GM21717 (cell line): ENCODE measurements around the gene QPCTL.
A peak's percentile ranks its signal among the peaks of the same experiment; 100 is the strongest.
"Not testable (repeated sequence)": the region's sequence is repeated elsewhere in the genome, so short reads cannot be mapped to it uniquely, and the experiment has no call there.

Experiments
- ATAC-seq: cut with Tn5 transposase; IDR thresholded peaks from one replicate; pipeline ENCODE4 v1.9.1; 2021; ENCODE audit warnings: mild to moderate bottlenecking, moderate library complexity; ENCODE audit not compliant: unreplicated experiment

The QPCTL gene

DNA sequence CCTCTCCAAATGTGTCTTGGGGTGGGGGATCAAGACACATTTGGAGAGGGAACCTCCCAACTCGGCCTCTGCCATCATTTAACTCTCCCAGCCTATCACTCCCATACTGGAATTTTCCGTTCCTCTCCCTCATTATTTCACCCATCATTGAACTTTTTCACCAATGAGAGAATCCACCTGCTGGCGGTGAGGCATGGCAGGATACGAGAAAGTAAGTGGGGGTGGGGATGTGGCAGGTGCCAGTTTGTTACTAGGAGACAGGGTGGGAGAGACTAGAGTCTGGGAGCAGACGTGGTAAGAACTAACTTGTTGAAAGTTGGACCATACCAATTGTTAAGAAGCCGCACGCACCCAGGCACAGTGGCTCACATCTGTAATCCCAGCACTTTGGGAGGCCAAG is 17.5 kb upstream of the QPCTL start:
- ATAC-seq = no peak

DNA sequence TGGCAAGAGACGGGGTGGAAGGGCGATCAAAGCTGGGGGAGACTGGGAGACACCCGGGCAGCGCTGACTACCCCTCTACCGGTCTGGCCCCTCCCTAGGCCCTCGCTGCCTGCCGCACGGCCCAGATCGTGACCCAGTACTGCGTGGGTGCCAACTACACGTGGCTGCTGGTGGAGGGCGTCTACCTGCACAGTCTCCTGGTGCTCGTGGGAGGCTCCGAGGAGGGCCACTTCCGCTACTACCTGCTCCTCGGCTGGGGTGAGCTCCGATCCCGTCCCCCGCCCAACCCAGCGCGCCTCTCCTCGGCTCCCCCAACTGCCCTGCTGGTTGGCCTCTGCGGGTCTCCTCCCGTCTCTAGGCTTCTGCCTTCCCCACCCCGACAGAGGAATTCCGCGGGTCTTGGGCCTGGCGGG is 15.6 kb upstream of the QPCTL start:
- no peak for ATAC-seq

DNA sequence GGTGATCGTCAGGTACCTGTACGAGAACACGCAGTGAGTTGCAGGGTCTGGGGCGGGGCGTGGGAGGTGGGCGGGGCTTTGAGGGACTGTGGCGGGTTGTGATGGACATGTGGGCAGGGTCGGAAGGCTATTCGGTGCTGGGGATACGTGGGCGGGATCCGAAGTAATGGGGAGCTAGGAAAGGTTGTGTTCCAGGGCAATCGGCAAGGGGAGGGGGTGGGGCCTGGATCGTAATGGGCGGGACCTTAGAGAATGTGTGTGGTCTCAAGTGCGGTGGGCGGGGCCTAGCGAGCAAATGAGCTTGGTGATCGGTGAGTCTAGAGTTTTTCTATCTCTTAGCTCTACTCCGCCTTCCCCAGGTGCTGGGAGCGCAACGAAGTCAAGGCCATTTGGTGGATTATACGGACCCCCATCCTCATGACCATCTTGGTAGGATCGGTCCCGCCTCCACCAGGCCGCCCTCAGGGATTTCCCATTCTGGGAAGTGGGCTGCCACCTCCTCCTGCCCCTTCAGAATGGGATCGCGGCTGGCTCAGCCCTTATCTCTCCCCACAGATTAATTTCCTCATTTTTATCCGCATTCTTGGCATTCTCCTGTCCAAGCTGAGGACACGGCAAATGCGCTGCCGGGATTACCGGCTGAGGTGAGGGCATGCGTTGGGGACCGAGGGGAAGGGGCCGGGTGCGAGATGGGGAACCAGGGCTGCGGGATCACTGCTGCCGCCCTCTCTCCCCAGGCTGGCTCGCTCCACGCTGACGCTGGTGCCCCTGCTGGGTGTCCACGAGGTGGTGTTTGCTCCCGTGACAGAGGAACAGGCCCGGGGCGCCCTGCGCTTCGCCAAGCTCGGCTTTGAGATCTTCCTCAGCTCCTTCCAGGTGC is 14.9 kb upstream of the QPCTL start:
- ATAC-seq = no peak

DNA sequence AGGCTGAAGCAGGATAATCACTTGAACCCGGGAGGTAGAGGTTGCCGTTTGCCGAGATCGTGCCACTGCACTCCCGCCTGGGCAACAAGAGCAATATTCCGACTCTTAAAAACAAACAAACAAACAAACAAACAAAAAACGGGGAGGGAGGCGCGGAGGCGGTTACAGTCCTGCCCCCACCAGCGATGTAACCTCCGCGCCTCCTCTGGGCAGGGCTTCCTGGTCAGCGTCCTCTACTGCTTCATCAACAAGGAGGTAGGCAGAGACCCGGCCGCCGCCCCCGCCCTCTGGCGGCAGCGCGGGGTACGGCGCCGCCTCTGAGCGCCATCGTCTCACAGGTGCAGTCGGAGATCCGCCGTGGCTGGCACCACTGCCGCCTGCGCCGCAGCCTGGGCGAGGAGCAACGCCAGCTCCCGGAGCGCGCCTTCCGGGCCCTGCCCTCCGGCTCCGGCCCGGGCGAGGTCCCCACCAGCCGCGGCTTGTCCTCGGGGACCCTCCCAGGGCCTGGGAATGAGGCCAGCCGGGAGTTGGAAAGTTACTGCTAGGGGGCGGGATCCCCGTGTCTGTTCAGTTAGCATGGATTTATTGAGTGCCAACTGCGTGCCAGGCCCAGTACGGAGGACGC is 11.0 kb upstream of the QPCTL start:
- peak; percentile 58 for ATAC-seq

DNA sequence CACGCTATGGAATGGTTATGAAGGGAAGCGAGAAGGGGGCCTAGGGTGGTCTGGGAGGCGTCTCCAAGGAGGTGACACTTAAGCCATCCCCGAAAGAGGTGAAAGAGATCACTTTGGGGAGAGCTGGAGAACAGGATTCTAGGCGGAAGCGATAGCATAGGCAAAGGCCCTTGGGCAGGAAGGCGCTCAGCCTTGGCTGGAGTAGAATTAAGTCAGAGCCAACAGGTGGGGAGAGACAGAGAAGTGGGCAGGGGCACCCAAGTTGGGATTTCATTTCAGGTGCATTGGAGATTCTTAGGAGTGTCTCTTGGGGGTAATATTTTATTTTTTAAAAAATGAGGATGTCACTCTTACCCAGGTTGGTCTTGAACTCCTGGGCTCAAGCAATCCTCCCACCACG is 10.3 kb upstream of the QPCTL start:
- ATAC-seq = no peak

DNA sequence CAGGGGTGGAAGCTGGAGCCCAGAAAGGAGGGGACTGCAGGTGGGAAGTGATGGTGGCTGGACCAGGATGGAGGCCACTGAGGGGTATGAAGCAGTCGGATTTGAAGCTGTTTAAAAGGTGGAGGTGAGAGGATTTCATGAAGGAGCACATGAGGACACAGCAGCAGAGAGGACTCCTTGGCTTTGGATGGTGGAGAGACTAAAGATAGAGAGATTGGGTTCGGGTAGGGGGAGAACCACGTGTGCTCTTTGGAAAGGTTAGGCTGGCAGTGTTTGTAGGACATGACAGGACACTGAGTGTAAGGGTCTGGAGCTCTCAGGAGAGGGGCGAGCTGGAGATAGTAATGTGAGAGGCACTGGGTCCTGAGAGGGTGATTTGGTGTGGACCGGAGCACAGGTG is 9.6 kb upstream of the QPCTL start:
- no peak for ATAC-seq

DNA sequence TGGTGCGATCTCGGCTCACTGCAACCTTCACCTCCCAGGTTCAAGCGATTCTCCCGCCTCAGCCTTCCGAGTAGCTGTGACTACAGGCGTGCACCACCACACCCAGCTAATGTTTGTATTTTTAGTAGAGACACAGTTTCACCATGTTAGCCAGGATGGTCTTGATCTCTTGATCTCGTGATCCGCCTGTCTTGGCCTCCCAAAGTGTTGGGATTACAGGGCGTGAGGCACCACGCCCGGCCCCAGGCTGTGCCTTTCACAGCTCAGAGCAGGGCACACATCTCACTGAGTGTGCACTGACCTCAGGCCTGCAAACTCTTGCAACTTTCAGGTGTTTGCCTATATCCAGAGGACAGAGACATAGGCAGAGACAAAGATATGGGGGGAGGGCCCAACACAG is 7.4 kb upstream of the QPCTL start:
- not testable (repeated sequence) for ATAC-seq

DNA sequence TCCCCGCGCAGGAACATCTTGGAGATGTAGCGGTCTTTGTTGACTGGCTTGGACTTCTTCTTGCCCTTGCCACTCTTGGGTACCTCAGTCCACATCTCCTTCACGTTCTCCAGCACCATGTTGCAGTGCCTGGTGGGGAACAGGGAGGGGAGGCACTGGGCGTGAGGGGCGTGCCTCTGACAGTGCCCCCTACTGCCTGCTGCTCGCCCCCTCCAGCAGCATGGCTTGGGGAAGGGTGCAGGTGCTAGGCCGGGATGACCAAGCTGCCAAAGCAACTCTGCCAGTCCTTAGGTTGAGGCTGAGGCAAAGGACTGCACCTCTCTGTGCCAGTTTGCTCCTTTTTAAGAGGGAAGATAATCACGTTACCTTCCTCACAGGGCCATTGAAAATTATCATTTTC is 4.9 kb upstream of the QPCTL start:
- no peak for ATAC-seq

DNA sequence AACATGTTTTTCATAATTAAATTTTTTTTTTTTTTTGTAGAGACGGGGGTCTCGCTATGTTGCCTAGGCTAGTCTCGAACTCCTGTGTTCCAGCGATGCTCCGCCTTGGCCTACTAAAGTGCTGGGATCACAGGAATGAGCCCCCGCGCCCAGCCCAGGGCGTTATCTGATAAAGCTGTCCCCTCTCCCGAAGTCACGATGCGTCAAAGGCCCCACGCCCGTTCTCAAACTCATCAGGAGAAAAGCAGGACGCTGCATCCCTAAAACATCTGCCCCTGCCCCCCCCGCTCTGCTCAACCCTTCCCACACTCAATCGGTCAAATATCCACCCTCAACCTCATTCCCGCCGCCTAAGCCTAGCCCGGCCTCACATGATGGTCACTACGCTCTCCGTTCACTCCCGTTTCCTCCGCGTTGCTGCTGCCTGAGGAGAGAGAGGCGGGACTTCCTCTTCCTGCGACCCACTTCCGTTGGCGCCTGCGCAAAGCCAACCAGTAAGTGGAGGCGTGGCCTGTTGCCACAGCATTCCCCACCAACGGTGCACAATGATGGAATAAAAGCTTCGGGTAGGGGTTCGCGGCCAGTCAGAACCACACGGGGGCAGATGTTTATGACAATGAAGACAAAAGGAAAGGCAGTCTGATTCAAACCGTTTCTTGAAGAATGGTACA is 815 bp upstream of the QPCTL start, which contains the start of gene SNRPD2:
TSS of gene SNRPD2 (minus strand) at position 438 of the 671 bp plus-strand sequence. CDS start at position 373, 65 bp downstream.
- peak; percentile 43 for ATAC-seq

DNA sequence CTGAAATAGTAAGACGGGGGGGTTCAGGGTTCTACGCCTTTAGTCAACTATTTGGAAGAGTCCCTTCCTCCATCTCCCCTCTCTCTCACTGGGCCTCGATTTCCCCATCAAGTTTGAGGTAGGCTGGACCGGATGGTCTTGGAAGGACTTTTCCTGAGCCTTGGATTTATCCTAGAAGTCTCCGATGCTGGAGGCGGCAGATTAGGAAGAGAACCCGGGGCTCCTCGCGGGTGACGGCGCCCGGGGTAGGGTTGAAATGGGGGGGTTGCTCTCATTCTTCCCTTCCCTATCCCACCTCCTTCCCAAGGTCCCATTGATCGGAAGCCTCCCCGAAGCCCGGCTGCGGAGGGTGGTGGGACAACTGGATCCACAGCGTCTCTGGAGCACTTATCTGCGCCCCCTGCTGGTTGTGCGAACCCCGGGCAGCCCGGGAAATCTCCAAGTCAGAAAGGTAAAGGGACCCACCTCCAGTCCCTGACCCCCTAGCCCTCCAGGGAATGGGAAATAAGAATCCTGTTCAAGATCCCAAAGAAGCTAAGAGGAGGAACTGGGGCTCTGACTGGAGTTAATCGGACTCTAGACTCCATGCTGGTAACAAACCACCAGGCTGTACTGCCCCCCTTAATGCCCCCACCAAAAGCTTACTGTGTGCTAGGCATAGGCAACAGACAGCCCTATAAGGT is 781 bp downstream of the QPCTL start:
- no peak for ATAC-seq

DNA sequence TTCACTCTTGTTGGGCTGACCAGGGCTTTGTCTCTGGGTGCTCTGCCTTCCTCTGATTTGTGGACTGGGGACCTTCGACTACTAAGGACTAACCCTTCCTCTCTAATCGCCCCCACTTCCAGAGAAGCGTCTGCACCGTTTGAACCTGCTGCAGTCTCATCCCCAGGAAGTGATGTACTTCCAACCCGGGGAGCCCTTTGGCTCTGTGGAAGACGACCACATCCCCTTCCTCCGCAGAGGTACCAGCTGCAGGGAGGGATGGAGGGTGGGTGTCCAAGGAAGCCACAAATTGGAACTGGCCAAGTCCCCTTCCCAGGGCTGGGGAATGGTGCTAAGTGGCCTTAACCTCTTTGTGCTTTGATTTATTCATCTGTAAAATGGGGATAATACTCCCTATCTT is 9.2 kb downstream of the QPCTL start:
- no peak for ATAC-seq

DNA sequence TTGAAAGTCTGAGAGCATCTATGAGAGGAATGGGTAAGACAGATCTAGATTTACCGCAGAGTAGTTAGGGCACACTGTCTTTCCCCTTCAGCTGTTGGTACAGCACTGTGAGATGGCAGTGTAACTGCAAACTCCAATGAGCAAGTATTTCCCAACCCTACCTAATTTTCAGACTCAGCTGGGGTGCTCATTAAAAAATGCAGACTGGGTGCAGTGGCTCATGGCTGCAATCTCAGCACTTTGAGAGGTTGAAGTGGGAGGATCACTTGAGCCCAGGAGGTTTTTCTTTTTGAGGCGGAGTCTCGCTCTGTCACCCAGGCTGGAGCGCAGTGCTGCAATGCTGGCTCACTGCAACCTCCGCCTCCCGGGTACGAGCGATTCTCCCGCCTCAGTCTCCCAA is 12.6 kb downstream of the QPCTL start:
- ATAC-seq = no peak

DNA sequence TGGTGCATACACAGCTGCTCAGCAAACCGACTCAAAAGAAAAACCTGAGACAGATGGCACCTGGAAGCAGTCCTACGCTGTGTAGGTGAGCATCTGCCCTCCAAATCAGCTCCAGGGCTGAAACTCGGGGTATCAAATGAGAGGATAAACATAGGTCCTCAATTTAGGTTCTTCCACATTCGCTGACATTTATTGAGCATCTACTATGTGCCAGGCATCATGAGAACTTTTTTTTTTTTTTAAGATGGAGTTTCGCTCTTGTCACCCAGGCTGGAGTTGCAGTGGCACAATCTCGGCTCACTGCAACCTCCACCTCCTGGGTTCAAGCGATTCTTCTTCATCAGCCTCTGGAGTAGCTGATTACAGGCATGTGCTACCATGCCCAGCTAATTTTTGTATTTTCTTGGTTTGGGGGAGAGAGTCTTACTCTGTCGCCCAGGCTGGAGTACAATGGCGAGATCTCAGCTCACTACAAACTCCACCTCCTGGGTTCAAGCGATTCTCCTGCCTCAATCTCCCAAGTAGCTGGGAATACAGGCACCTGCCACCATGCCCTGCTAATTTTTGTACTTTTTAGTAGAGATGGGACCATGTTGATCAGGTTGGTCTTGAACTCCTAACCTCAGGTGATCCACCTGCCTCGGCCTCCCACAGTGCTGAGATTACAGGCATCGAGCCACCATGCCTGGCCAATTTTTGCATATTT is 13.4 kb downstream of the QPCTL start:
- ATAC-seq = no peak

DNA sequence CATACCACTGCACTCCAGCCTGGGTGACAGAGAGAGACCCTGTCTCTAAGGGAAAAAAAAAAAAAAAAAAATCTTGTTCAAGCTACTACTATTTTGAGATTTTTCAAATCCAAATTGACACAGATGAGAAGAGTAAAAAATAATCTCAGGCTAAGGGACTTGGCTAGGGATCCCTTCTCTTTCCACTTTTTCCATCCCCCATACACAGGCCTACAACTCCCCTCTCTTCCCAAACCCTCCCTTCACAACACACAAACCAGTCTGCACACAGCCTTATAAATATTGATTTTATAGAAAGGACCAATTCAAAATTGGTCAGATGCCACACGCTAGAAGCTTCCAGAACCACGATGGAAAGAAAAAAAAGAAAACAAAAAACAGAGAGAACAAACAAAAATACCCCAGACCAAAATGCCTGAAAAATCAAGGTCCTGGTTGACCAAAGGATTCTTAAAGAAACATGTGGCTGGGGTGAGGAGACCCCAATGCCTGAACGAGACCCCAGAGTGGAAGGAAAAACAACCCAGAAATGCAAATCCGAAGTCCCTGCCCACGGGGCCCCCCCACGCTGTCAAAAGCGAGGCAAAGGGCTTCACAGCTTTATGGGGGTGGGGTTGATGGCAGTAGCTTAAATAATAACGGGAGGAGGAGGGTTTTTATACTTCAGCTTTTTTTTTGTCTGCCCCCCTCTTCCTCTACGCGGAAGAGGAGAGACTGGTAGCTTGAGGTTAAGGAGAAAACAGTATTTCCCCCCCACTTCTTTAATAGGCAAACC is 18.1 kb downstream of the QPCTL start:
- no peak for ATAC-seq

DNA sequence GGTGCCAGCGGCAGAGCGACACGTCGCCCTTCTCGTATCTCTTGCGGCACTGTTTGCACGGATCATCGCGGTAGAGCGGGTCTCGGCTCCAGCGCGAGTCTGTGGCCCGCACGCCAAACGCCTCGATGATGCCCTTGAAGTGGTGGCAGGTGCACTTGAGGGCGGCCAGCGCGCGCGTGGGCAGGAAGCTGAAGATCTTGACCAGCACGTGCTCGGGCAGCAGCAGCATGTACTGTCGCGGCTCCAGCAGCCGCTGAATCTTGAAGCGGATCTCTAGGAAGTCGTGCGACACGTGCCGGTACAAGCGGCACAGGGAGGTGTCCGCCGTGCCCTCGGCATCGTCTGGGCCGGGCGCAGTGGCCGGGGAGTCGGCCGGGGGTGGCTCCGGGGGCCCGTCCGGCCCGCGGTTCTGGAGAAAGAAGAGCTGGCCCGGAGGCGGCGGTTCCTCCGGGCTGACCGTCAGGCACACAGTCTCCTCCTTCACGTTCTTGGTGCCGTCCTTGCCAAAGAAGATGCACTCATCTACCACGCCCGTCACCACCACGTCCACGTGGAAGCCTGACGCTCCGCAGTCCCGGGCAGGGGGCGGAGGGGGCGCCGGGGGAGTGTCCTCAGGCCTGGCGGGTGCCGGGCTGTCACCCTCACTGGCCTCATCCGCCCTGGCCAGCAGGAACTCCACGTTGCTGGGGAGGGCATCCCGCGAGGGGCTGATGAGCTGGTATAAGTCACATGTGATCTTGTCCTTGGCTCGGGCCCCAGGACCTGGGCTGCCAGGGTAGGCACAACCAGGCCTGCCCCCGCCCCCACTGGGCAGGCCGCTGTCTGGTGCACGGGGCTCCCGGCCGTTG is 19.6 kb downstream of the QPCTL start:
- no peak for ATAC-seq

DNA sequence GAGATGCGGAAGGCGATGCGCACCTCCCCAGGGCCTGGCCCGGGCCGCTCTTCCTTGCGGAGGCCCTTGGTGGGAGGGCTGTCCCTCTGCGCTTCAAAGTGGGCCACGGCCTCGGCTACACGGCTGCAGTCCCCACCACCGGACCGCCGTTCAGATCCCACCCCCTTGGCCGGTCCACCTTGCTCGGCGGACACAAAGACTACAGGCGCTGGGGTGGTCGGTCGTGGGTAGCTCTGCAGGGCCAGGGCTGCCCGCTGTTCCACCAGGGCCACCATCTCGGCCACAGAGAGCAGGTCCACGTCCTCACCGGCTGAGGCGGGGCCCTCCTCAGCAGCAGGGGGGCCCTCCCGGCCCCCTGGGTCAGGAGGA is 20.2 kb downstream of the QPCTL start:
- no peak for ATAC-seq

DNA sequence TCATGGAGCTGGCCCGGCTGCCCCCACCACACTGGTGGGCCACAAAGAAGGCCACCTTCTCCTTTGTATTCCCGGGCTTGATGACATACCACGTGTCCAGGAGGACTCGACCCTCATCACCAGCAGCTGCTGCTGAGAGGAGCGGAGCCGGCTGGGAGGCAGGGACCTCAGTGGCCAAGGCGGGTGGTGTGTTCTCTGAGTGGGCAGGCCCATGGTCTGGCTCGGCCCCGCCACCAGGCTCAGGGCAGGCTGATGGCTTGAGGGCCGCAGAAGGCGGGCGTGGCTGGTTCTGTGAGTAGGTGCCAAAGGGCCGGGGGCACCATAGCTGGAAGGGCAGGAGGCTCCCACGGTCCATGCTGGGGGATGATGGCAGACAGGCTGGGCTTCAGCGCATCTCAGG is 20.7 kb downstream of the QPCTL start:
- no peak for ATAC-seq

DNA sequence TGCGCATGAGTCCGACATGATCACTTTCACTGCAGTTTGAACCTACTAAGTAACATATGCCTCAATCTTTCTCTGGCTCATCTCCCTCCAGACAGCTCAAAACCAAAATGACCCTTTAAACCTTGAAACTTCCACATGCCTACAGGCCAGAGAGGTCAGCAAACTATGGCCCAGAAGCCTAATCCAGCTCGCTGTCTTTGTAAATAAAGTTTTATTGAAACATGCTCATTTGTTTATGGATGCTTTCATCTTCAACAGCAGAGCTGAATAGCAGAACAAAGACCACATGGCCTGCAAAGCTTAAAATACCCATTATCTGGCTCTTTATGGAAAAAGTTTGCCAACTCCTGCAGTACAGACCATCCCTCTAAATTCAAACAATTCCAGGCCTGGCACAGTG is 22.7 kb downstream of the QPCTL start:
- no peak for ATAC-seq
